Neural crest cell (in vitro differentiated cells): Measurements from ENCODE around the gene PF4V1. TPM values are rescaled to one million over a fixed set of nuclear protein-coding genes. Genes with fewer than 3 reads are reported as not detected.

Experiments
- DNase-seq: peaks from one replicate; pipeline ENCODE4 v3.0.0; 2021; ENCODE audit warnings: low read depth, mixed read lengths, low spot score
- H3K27ac Mint-ChIP-seq: one replicate; pipeline ENCODE4 v1.8.0; 2021; ENCODE audit warnings: mild to moderate bottlenecking, mixed read lengths; ENCODE audit not compliant: unreplicated experiment
- H3K27me3 Mint-ChIP-seq: 2 replicates; pipeline ENCODE4 v1.8.0; 2021; ENCODE audit warnings: low read depth, mild to moderate bottlenecking, mixed read lengths
- H3K36me3 Mint-ChIP-seq: 2 replicates; pipeline ENCODE4 v1.8.0; 2021; ENCODE audit warnings: low read depth, mild to moderate bottlenecking, mixed read lengths
- H3K4me1 Mint-ChIP-seq: 2 replicates; pipeline ENCODE4 v1.8.0; 2021; ENCODE audit warnings: mixed read lengths
- H3K4me3 Mint-ChIP-seq: one replicate; pipeline ENCODE4 v1.8.0; 2021; ENCODE audit warnings: mild to moderate bottlenecking, mixed read lengths
- H3K9me3 Mint-ChIP-seq: 2 replicates; pipeline ENCODE4 v1.8.0; 2021; ENCODE audit warnings: mixed read lengths
- long read RNA-seq: library from polyadenylated mRNA; unstranded; transcript quantifications from one replicate; pipeline ENCODE4 v2.0.0, GENCODE V29; 2020
- total RNA-seq: library from RNA; stranded (reverse); gene quantifications from 2 replicates; pipeline ENCODE4 v1.2.1, GENCODE V29; 2021
- TF ChIP-seq, protein P1 (sequence below): fragments of 200-600 bp; sonication (generic); conservative IDR thresholded peaks from 2 replicates; pipeline ENCODE4 v1.5.0; 2021; ENCODE audit warnings: antibody characterized with exemption, mild to moderate bottlenecking

The PF4V1 gene, protein sequence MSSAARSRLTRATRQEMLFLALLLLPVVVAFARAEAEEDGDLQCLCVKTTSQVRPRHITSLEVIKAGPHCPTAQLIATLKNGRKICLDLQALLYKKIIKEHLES
- not detected in 2 replicates for total RNA-seq
- long read RNA-seq = 0 reads

DNA sequence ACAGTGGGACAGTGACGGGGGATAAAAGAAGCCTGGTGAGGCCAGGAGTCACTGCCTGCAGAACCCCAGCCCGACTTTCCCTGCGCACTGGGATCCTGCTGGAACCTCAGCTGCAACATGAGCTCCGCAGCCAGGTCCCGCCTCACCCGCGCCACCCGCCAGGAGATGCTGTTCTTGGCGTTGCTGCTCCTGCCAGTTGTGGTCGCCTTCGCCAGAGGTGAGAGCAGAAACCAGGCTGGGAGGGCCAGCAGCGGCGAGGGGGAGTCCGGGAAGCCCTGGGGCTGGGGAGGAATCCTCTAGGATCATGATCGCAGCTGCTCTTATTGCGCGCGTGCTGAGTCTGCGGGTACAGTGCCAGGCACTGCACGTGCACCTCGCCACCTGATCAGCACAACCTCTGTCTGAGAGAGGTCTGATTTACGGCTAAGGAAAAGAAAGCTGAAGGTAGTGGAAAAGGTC lies at the start of gene PF4V1:
PF4V1 (plus strand) TSS at position 51 of the 459 bp plus-strand sequence; CDS start at position 118, 67 bp downstream.
- no peaks in the 10 kb centered on the region for H3K4me1 Mint-ChIP-seq
- H3K27me3 Mint-ChIP-seq = peaks cover 15% of the 10 kb centered on the region
- no peak within 1 kb of the TSS for H3K4me3 Mint-ChIP-seq
- TF ChIP-seq, protein P1, sequence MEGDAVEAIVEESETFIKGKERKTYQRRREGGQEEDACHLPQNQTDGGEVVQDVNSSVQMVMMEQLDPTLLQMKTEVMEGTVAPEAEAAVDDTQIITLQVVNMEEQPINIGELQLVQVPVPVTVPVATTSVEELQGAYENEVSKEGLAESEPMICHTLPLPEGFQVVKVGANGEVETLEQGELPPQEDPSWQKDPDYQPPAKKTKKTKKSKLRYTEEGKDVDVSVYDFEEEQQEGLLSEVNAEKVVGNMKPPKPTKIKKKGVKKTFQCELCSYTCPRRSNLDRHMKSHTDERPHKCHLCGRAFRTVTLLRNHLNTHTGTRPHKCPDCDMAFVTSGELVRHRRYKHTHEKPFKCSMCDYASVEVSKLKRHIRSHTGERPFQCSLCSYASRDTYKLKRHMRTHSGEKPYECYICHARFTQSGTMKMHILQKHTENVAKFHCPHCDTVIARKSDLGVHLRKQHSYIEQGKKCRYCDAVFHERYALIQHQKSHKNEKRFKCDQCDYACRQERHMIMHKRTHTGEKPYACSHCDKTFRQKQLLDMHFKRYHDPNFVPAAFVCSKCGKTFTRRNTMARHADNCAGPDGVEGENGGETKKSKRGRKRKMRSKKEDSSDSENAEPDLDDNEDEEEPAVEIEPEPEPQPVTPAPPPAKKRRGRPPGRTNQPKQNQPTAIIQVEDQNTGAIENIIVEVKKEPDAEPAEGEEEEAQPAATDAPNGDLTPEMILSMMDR = no peak
- no peaks in the 10 kb centered on the region for H3K36me3 Mint-ChIP-seq
- peak within 1 kb of the TSS; percentile 75 for H3K27ac Mint-ChIP-seq
- no peak for DNase-seq
- H3K9me3 Mint-ChIP-seq = no peaks in the 10 kb centered on the region

DNA sequence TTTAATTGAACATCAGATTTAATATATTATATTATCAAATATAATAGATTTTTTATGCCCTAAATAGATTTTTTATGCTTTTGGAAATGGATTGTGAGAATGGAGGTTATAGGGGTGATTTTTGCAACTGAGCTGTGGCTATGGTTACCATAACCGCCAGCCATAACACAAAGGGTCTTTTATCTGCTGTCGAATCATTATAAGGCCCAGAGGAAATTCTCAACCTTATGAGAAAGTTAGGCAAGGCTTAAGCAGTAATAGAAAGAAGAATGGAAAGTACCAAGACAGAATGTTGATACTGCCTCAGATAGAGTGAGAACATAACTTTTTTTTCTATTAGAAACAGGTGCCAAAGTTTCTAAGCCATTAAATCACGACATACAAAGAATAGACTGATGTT lies 42.9 kb upstream of the PF4V1 start:
- no peaks in the 10 kb centered on the region for H3K36me3 Mint-ChIP-seq
- no peak for DNase-seq
- no peaks in the 10 kb centered on the region for H3K27me3 Mint-ChIP-seq
- H3K4me3 Mint-ChIP-seq = no peak overlapping the region
- no peak overlapping the region for H3K27ac Mint-ChIP-seq
- peaks cover 9% of the 10 kb centered on the region for H3K4me1 Mint-ChIP-seq
- TF ChIP-seq, protein P1 = no peak
- H3K9me3 Mint-ChIP-seq = peaks cover 9% of the 10 kb centered on the region

DNA sequence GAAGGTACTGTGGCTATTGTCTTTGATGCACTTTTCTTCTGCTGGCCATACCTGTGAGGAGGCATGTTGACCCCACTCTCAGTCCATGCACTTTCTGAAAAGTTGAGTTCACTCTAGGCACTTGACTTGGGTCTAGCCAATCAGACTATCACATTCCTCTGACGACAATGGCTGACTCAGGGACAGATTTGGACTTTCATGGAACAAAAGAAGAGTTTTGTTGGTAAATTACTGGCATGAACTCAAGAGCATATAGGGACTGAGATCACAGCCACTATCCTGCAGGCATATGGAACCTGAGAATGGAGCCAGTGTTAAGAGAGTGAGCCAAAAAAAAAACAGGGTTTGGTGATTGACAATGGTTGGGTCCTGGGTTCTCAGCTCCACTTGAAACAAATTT lies 41.3 kb upstream of the PF4V1 start:
- TF ChIP-seq, protein P1 = no peak
- H3K27me3 Mint-ChIP-seq = no peaks in the 10 kb centered on the region
- H3K4me3 Mint-ChIP-seq = no peak overlapping the region
- peaks cover 4% of the 10 kb centered on the region for H3K9me3 Mint-ChIP-seq
- H3K27ac Mint-ChIP-seq = no peak overlapping the region
- no peaks in the 10 kb centered on the region for H3K36me3 Mint-ChIP-seq
- no peak for DNase-seq
- H3K4me1 Mint-ChIP-seq = peaks cover 9% of the 10 kb centered on the region

DNA sequence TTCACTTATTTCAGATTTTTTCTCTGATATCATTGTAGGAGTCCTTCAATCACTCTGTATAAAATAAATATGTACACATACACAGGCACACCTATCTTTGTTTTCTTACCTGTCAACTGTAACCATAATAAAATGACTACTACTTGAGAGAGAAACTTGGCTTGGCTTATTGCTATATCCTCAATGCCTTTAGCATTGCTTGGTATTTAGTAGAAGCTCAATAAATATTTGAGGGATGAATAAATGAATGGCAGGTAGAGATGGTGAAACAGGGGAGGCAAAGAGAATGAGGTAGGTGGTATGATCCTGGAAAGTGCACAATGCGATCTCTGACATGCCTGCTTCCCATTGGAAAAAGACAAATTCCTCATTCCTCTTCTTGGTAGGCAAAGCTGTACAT lies 38.4 kb upstream of the PF4V1 start:
- TF ChIP-seq, protein P1 = no peak

DNA sequence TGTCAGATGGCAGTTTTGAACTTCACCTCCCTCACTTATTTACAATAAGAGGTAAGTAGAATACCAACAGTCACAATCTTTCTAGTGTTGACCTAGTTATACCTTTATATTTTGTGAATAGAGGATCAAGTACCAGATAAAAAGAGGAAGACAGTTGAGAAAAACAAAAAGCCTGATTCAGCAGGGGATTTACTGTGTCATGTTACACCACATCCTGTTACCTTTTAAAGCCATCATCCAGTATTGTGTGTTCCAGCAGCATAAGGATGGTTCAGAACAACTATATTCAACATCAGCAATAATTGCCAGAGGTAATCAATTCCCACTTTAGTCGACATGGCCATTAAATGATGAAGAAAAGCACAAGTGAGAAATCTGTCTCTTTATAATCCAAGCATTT lies 38.0 kb upstream of the PF4V1 start:
- H3K4me3 Mint-ChIP-seq = no peak overlapping the region
- TF ChIP-seq, protein P1 = no peak
- no peaks in the 10 kb centered on the region for H3K36me3 Mint-ChIP-seq
- peaks cover 3% of the 10 kb centered on the region for H3K4me1 Mint-ChIP-seq
- H3K9me3 Mint-ChIP-seq = peaks cover 4% of the 10 kb centered on the region
- no peak for DNase-seq
- H3K27ac Mint-ChIP-seq = no peak overlapping the region
- H3K27me3 Mint-ChIP-seq = no peaks in the 10 kb centered on the region

More for the DNA sequence above, 38.4 kb upstream of the PF4V1 start:
- Mint-ChIP-seq H3K27ac (no peak overlapping the region), H3K4me1 (peaks cover 8% of the 10 kb centered on the region), H3K9me3 (peaks cover 4% of the 10 kb centered on the region), H3K4me3 (no peak overlapping the region), H3K27me3 (no peaks in the 10 kb centered on the region), H3K36me3 (no peaks in the 10 kb centered on the region)
- no peak for DNase-seq
